Mononuclear cell (primary cell): ENCODE results near the gene ZBTB20. TPM values are rescaled to one million over a fixed set of nuclear protein-coding genes. Genes with fewer than 3 reads are reported as not detected.

Source experiments
- H3K27me3 ChIP-seq: 2 replicates; pipeline ENCODE4 v1.6.0; 2011; ENCODE audit warnings: low read length, control low read depth; ENCODE audit not compliant: insufficient read depth
- H3K4me1 ChIP-seq: 2 replicates; pipeline ENCODE4 v1.5.1; 2011; ENCODE audit warnings: mild to moderate bottlenecking, low read length, control low read depth; ENCODE audit not compliant: insufficient read depth
- H3K4me3 ChIP-seq: 2 replicates; pipeline ENCODE4 v1.5.1; 2011; ENCODE audit warnings: mild to moderate bottlenecking, low read length, moderate library complexity
- H3K9me3 ChIP-seq: 2 replicates; pipeline ENCODE4 v1.5.1; 2011; ENCODE audit warnings: low read depth, mild to moderate bottlenecking, control low read depth, low read length
- total RNA-seq: library from RNA; depleted of rRNA; stranded (reverse); fragments of >200 nt; gene quantifications from one replicate; pipeline ENCODE4 v1.2.3, GENCODE V29; 2012

ZBTB20 gene
- total RNA-seq, 1 donor = 38.2 TPM

DNA sequence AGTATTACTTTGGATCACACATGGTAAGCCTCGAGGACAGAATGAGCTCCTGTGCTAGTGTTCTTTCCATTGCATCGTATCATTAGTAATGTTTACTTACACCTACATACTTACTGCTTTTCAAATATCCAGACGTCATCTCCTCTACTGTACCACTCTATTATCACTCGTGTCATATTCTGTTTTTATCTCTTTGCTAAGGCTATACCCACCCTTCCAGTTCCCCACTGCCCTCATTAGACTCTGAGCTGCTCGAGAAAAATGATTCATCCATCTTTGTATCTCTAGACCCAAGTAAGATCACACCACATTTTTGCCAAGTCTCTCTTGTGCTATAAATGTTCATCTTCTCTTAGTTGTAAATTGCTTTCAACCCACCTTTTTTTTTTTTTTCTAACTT lies 607.6 kb downstream of the ZBTB20 start:
- Histone ChIP-seq H3K27me3 (no peaks in the 10 kb centered on the region), H3K9me3 (no peaks in the 10 kb centered on the region), H3K4me3 (no peak overlapping the region), H3K4me1 (no peaks in the 10 kb centered on the region)

DNA sequence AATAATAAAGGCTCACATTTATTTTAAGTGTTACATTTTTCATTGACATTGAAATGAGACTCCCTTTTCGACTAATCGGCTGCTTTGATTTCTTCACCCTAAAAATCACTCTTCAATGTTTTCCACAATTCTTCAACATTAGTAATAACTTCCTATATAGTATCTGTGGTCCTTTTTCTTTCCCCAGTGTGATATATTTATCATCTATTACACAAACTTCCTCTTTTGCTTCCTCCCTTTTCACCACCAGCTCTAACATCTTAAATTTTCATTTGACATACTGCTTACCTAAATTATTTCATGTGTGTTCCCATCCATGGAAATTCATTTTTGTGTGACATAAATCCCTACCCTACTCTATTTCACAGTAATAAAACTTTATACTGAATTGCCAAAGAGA lies 608.9 kb downstream of the ZBTB20 start:
- H3K27me3 ChIP-seq = no peaks in the 10 kb centered on the region
- H3K4me1 ChIP-seq = no peaks in the 10 kb centered on the region
- no peaks in the 10 kb centered on the region for H3K9me3 ChIP-seq
- H3K4me3 ChIP-seq = no peak overlapping the region

DNA sequence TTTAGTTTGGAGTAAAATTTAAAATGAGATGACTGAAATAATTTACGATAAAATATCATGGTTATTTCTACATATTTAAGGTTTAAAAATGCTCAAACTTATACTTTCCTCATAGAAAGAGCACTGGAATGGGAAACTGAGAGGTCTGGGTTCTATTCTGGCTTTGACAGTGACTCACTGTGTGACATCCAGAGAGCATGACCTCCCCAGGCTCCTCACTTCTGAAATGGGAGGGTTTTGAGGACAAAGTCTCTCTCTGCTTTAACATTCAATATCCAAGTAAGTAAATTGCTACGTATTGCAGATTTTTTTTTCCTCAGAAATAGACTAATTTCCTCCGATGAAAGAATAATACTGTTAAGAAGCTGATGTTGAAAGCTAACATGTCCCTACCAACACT lies 618.6 kb downstream of the ZBTB20 start:
- Histone ChIP-seq H3K4me3 (no peak overlapping the region), H3K9me3 (no peaks in the 10 kb centered on the region), H3K27me3 (no peaks in the 10 kb centered on the region), H3K4me1 (no peaks in the 10 kb centered on the region)

DNA sequence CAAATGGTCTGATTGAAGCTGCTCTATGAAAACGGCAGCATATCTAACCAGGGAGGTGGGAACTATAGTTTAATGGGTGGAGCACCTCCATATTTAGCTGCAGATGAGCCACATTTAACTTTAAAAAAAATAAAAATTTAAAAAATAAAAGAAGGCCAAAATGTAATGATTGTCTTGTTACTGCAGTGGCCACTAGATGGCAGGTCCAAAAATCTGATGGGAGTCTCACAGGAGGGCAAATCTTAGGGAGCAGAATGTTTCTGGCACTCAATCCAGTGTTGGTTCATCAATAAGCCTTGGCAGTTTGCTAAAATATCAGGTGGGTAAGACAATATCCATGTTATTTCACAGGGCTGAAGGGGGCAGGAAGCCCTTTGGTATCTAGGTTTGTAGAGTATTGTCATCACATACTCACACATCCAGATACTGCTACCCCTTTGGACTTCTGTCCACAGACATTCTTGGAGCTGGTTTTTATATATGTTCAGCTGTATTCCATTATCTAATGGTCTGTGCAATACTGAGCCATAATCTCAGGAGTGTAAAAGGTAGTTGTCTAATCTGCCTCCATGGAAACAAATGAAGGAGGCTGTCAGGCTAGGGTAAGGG lies 619.9 kb downstream of the ZBTB20 start:
- Histone ChIP-seq H3K4me1 (no peaks in the 10 kb centered on the region), H3K9me3 (no peaks in the 10 kb centered on the region), H3K27me3 (no peaks in the 10 kb centered on the region), H3K4me3 (no peak overlapping the region)

DNA sequence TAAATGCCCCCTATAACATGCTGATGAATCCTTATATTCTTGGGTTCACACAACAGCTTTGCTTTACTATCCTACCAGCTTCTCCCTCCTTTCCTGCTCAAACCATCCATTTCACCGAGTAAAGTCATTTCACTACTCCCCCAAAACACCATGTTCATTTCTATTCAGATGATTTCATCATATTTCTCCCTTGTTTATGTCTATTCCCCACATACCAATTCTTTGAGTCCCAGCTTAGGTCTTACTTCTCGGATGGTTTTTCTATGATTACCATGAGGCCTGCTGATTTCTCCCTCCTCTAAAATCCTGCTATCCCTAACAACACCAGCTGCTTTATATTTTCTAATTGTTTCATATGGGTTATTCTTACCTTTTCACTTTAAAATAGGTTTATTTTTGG lies 621.8 kb downstream of the ZBTB20 start:
- H3K4me1 ChIP-seq = no peaks in the 10 kb centered on the region
- no peaks in the 10 kb centered on the region for H3K27me3 ChIP-seq
- no peaks in the 10 kb centered on the region for H3K9me3 ChIP-seq
- no peak overlapping the region for H3K4me3 ChIP-seq

- no peaks in the 10 kb centered on the region for H3K9me3 ChIP-seq
- H3K4me1 ChIP-seq = no peaks in the 10 kb centered on the region
- no peak overlapping the region for H3K4me3 ChIP-seq
- no peaks in the 10 kb centered on the region for H3K27me3 ChIP-seq
Measured at GRCh38 chr3:114519415-114519814, 627.7 kb downstream of the ZBTB20 start.

DNA sequence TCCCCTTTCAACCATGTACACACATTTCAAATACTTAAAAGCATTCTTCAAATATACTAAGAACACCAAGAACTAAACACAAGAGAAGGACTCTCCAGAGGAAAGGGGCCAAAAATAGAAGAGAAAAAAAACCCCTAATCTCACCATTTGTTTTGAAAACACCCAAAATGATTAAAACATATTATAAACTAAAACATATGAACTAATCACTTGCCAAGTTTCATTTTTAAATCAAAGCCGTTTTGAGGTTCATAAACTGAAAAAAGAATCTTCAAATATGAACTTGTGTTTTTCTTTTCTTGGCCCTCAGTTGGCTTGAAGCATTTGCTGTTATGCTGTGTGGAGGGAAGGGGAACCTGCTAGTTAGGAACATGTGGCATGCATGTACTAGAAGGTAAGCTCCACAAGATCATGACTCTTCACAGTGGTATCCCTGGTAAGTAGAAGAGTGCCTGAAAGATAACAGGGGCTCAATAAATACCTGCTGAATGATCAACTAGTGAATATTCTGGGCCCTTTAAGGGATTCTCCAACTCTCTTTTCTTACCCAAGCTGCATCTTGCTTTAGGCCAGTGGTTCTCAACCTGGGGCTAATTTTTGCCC lies 628.8 kb downstream of the ZBTB20 start:
- Histone ChIP-seq H3K4me3 (no peak overlapping the region), H3K9me3 (no peaks in the 10 kb centered on the region), H3K4me1 (no peaks in the 10 kb centered on the region), H3K27me3 (no peaks in the 10 kb centered on the region)

DNA sequence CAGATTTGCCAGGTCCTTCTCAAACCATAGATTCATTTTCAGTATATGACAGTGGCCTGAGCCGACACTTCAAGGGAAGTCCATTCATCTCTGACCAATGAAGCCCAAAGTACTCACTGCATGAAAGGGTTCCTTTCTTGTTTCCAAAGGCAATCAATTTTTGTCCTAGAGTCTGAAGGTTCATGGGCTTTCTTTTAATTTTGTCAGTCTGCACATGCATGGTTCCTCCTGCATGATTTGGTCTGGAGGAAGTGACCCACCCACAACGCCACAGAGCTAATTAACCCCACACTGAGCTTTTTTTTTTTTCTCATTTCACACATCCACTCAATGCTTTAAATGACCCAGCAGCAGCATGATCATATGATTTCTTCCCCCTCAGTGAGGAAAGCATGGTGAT lies 636.9 kb downstream of the ZBTB20 start:
- Histone ChIP-seq H3K4me1 (no peaks in the 10 kb centered on the region), H3K4me3 (no peak overlapping the region), H3K27me3 (no peaks in the 10 kb centered on the region), H3K9me3 (no peaks in the 10 kb centered on the region)

DNA sequence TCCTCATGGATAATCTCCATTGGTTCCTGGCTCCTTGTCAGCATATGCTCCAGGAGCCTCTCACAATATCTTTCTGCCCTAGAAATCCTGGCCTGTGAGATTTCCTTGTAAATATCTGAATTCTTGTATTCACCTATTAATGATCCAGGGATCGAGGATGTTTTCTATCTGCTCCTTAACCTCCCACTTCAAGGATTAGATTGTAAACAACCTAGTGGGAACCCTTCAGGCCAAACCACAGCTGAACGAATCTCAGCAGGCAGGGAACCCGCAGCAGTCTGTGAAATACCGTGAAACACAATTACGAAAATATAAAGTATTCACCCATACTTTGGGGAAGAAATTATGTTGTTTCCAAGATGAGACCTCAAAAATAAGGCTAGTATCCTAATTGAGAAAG lies 637.3 kb downstream of the ZBTB20 start:
- Histone ChIP-seq H3K9me3 (no peaks in the 10 kb centered on the region), H3K4me1 (no peaks in the 10 kb centered on the region), H3K4me3 (no peak overlapping the region), H3K27me3 (no peaks in the 10 kb centered on the region)

GRCh38 chr3:114508976-114509375 lies 638.1 kb downstream of the ZBTB20 start:
- Histone ChIP-seq H3K4me1 (no peaks in the 10 kb centered on the region), H3K4me3 (no peak overlapping the region), H3K9me3 (no peaks in the 10 kb centered on the region), H3K27me3 (no peaks in the 10 kb centered on the region)

GRCh38 chr3:114508208-114508607 lies 638.9 kb downstream of the ZBTB20 start:
- no peaks in the 10 kb centered on the region for H3K4me1 ChIP-seq
- H3K4me3 ChIP-seq = no peak overlapping the region
- no peaks in the 10 kb centered on the region for H3K27me3 ChIP-seq
- no peaks in the 10 kb centered on the region for H3K9me3 ChIP-seq

GRCh38 chr3:114506591-114507300 lies 640.3 kb downstream of the ZBTB20 start:
- Histone ChIP-seq H3K4me3 (no peak overlapping the region), H3K9me3 (no peaks in the 10 kb centered on the region), H3K4me1 (no peaks in the 10 kb centered on the region)

DNA sequence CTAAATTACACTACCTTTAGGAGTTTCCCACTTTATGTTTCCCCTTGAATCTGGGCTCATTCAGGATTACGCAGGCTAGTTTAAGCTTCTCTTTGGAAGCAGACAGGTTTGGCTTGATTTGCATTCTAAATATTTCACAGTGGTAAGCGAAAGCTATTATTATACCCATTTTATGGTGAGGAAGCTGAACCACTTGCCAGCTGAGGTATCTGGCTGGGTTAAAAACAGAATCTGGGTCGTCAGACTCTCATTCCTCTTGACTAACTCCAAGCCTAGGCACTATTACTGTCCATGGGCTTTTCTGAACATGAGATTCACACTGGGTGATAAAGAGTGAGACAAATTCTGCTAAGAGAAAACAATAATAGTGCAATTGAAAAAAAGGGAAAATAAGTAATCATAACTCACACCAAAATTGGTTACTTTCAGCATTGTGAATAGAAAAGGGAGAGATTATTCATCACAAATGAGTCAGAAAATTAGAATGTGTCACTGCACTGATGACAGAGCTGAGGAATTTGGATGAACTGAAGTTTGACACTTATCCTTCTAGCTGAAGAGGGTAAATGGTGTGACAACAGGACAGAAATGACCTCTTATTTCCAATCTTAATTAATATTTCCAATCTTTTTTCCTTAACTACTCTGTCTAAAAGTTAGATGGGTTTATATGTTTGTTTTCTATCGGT lies 642.0 kb downstream of the ZBTB20 start:
- no peaks in the 10 kb centered on the region for H3K9me3 ChIP-seq
- no peaks in the 10 kb centered on the region for H3K27me3 ChIP-seq
- no peak overlapping the region for H3K4me3 ChIP-seq
- H3K4me1 ChIP-seq = peaks cover under 1% of the 10 kb centered on the region

More at GRCh38 chr3:114506591-114507300, 640.3 kb downstream of the ZBTB20 start:
- no peaks in the 10 kb centered on the region for H3K27me3 ChIP-seq

GRCh38 chr3:114502204-114502603 lies 644.9 kb downstream of the ZBTB20 start:
- Histone ChIP-seq H3K4me3 (no peak overlapping the region), H3K27me3 (no peaks in the 10 kb centered on the region)

DNA sequence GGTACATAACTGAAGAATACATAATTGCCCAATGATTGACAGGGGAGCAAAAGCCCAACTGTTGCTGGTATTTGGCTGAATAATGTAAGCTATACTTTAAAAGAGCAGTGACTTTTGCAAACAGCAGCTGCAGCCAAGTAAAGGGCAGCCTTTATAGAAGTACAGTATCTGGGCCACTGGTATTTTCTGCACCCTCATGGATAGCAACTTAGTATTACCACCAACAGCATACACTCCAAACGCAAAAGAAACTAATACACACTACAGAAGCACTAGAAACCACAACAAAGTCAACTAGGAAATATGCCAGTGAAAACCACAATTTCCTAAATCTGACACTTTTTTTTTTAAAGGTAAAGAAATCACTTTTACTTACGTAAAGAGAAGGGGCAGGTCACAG lies 647.1 kb downstream of the ZBTB20 start:
- Histone ChIP-seq H3K9me3 (no peaks in the 10 kb centered on the region), H3K4me3 (no peak overlapping the region), H3K4me1 (peaks cover 3% of the 10 kb centered on the region), H3K27me3 (no peaks in the 10 kb centered on the region)

More at GRCh38 chr3:114502204-114502603, 644.9 kb downstream of the ZBTB20 start:
- Histone ChIP-seq H3K4me1 (peaks cover 3% of the 10 kb centered on the region), H3K9me3 (no peaks in the 10 kb centered on the region)
